Endothelial cell of umbilical vein (primary cell): ENCODE measurements around the gene CTNNB1. TPM values are rescaled to one million over a fixed set of nuclear protein-coding genes. Genes with fewer than 3 reads are reported as not detected.

Source experiments
- BruUV-seq: library from RNA; stranded (reverse); fragments of 400-500 nt; replicated peaks from 2 replicates; lab custom pipeline; 2021; lab: Mats Ljungman, UMichigan
- CTCF ChIA-PET: fragments of 300-600, 350-600 bp; sonication (Branson Sonifier 250); formaldehyde crosslinking; loops from one replicate; lab custom pipeline; 2021; ENCODE audit warnings: antibody characterized with exemption, inconsistent platforms; lab: Charles Lee
- POLR2A ChIA-PET: fragments of 300-600, 350-600 bp; sonication (Branson Sonifier 250); formaldehyde crosslinking; loops from one replicate; lab custom pipeline; 2021; ENCODE audit warnings: antibody characterized with exemption, inconsistent platforms; lab: Charles Lee
- DNase-seq: peaks from one replicate; pipeline ENCODE4 v3.0.0-alpha.2; 2011; ENCODE audit warnings: low read depth, low spot score
- FAIRE-seq: peaks from 2 replicates; lab custom pipeline; 2011; peaks lifted over from hg19 to GRCh38; lab: Jason Lieb, UNC
- H2AFZ ChIP-seq: 2 replicates; pipeline ENCODE4 v1.6.0; 2012; ENCODE audit warnings: low read depth, low read length, control low read depth, inconsistent platforms
- H3K27ac ChIP-seq: 2 replicates; pipeline ENCODE4 v1.5.1; 2011; ENCODE audit warnings: low read depth, mild to moderate bottlenecking, control low read depth, low read length, moderate library complexity; ENCODE audit not compliant: insufficient read depth
- H3K27me3 ChIP-seq, 2 experiments: 2 replicates each; pipeline versions ENCODE4 v1.6.0 to v1.6.1; 2011; ENCODE audit warnings: low read length in 2 of 2, mixed read lengths in 1 of 2; ENCODE audit not compliant: control insufficient read depth in 2 of 2, insufficient read depth in 2 of 2
- H3K36me3 ChIP-seq, 2 experiments: 2 replicates in 1 of 2; 3 replicates in 1 of 2; pipeline ENCODE4 v1.5.1; 2011; ENCODE audit warnings: low read length in 2 of 2, mild to moderate bottlenecking in 1 of 2, moderate library complexity in 1 of 2; ENCODE audit not compliant: control insufficient read depth in 2 of 2, insufficient read depth in 2 of 2; ENCODE audit errors: extremely low read depth in 1 of 2
- H3K4me1 ChIP-seq: 3 replicates; pipeline ENCODE4 v1.5.1; 2011; ENCODE audit warnings: mild to moderate bottlenecking, low read length; ENCODE audit not compliant: control insufficient read depth, insufficient read depth; ENCODE audit errors: extremely low read depth
- H3K4me2 ChIP-seq: 2 replicates; pipeline ENCODE4 v1.6.1; 2011; ENCODE audit warnings: low read length, control low read depth, mixed read lengths; ENCODE audit not compliant: insufficient read depth
- H3K4me3 ChIP-seq, 3 experiments: fragments of 200-600 bp in 1 of 3; sonication (generic), shearing (Covaris generic) in 1 of 3; replicated peaks in 1 of 3; 2 replicates each; pipeline ENCODE4 v1.5.1; 2011 to 2016; ENCODE audit warnings: control low read depth in 3 of 3, low read length in 3 of 3, mild to moderate bottlenecking in 2 of 3, inconsistent platforms in 1 of 3, low read depth in 1 of 3, moderate library complexity in 1 of 3; ENCODE audit not compliant: insufficient read depth in 1 of 3
- H3K79me2 ChIP-seq: 2 replicates; pipeline ENCODE4 v1.6.0; 2012; ENCODE audit warnings: low read length, inconsistent platforms; ENCODE audit not compliant: control insufficient read depth, insufficient read depth
- H3K9ac ChIP-seq: replicated peaks from 2 replicates; pipeline ENCODE3; 2011; ENCODE audit warnings: low read length, control low read depth; ENCODE audit not compliant: insufficient read depth; ENCODE audit errors: extremely low read depth
- H3K9me1 ChIP-seq: replicated peaks from 3 replicates; pipeline ENCODE4 v1.6.0; 2011; ENCODE audit warnings: mild to moderate bottlenecking, low read length; ENCODE audit not compliant: control insufficient read depth, insufficient read depth; ENCODE audit errors: extremely low read depth
- H3K9me3 ChIP-seq: replicated peaks from 2 replicates; pipeline ENCODE4 v1.5.1; 2012; ENCODE audit warnings: low read length, inconsistent platforms; ENCODE audit not compliant: control insufficient read depth, insufficient read depth
- H4K20me1 ChIP-seq: replicated peaks from 2 replicates; pipeline ENCODE3; 2011; ENCODE audit warnings: mild to moderate bottlenecking, low read length; ENCODE audit not compliant: control insufficient read depth, insufficient read depth; ENCODE audit errors: extremely low read depth
- FOS ChIP-seq: IDR thresholded peaks from 2 replicates; pipeline ENCODE4 v1.6.1; 2011; ENCODE audit warnings: mild to moderate bottlenecking, low read length, moderate library complexity, borderline replicate concordance; ENCODE audit not compliant: insufficient read depth
- JUN ChIP-seq: IDR thresholded peaks from 2 replicates; pipeline ENCODE4 v1.6.1; 2011; ENCODE audit warnings: borderline replicate concordance, low read depth; ENCODE audit not compliant: insufficient read length, insufficient read depth
- MYC ChIP-seq: IDR thresholded peaks from one replicate; pipeline ENCODE4 v1.6.1; 2011; ENCODE audit warnings: mild to moderate bottlenecking, low read depth, low read length
- POLR2AphosphoS5 ChIP-seq: IDR thresholded peaks from 2 replicates; pipeline ENCODE4 v1.6.1; 2012; ENCODE audit warnings: low read depth, mild to moderate bottlenecking, control low read depth, low read length, moderate library complexity; ENCODE audit not compliant: insufficient read depth
- dilution Hi-C: fragments of 300-500 bp; cut with MboI; formaldehyde crosslinking; loops from one replicate; pipeline ENCODE4 v1.15.0; 2019; ENCODE audit warnings: low sequenced_read_pairs; ENCODE audit not compliant: extremely low pct_ligation_motif_present
- intact Hi-C: fragments of 100-400 bp; cut with micrococcal nuclease; formaldehyde crosslinking; loops from one replicate; pipeline ENCODE4 v1.10.0; 2022
- polyA plus RNA-seq, 4 experiments: library from polyadenylated mRNA; depleted of rRNA in 3 of 4; stranded (reverse) in 3 of 4; unstranded in 1 of 4; fragments of >200 nt; gene quantifications; 2 replicates each; pipeline versions ENCODE4 v1.2.1 to v1.2.3, GENCODE V29; 2011 to 2012; ENCODE audit warnings: missing spikeins in 1 of 4
- total RNA-seq: library from RNA; stranded (reverse); gene quantifications from 2 replicates; pipeline ENCODE4 v1.2.3, GENCODE V29; 2021
- TF ChIP-seq, protein P1 (sequence below), 2 donors: IDR thresholded peaks; 1 replicate in 1 of 2; 2 replicates in 1 of 2; pipeline ENCODE4 v1.5.1; 2011; ENCODE audit warnings: low read length in 2 of 2, mild to moderate bottlenecking in 2 of 2, moderate library complexity in 2 of 2, control low read depth in 1 of 2, inconsistent platforms in 1 of 2, low read depth in 1 of 2; ENCODE audit not compliant: insufficient read depth in 1 of 2; ENCODE audit errors: extremely low read depth in 1 of 2
- TF ChIP-seq, protein P2 (sequence below): IDR thresholded peaks from 2 replicates; pipeline ENCODE4 v1.6.1; 2011; ENCODE audit not compliant: insufficient read depth, insufficient read length

CTNNB1 gene
- total and polyA plus RNA-seq, 2 donors (not counting 3 experiments of a cell fraction or from before 2014, with no cell fraction given): 513 to 906 TPM

DNA sequence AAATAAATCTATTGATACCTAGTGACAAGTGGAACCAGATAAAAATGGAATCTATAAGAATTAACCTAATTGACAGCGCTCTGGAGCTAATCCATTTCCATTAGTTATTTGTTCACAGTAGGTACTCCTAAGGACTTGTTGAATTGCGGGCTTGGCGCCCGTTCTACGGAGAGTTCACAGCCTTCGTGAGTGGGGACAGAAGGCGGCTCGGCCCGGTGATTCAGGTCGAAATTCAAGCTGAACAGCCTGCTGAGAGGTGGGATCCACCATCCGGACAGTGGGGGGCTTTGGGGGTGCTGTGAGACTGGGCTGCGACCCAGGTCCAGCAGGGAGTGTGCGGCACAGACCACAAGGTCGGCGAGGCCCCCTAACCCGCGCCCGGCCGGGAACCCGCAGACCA lies 779 bp upstream of the CTNNB1 start:
- Histone ChIP-seq H3K27ac (peak overlapping the region; percentile 79), H3K27me3 (peaks cover 2 to 6% of the 10 kb centered on the region in 2 experiments), H3K9ac (peak overlapping the region; percentile 93), H3K4me1 (peaks cover 12% of the 10 kb centered on the region), H4K20me1 (peaks cover 15% of the 10 kb centered on the region), H3K4me3 (peak overlapping the region; percentile 35 to 83 (median 62)), H2AFZ (peak overlapping the region; percentile 95), H3K9me1 (no peaks in the 10 kb centered on the region), H3K36me3 (no peaks in the 10 kb centered on the region), H3K4me2 (peak overlapping the region; percentile 64), H3K79me2 (peaks cover 40% of the 10 kb centered on the region), H3K9me3 (no peaks in the 10 kb centered on the region)
- FAIRE-seq (no peak), DNase-seq (peak; percentile 45)
- ChIA-PET POLR2A (interaction anchor here (1.1 to 2.7 kb wide), 6 partner anchors 9 to 614 kb away, joined by 4 to 12 read pairs (median 6); no protein-coding TSS in a partner anchor), CTCF (interaction anchor here (1.3 to 1.4 kb wide), 3 partner anchors 12 to 890 kb away, joined by 3 to 4 read pairs (median 3); no protein-coding TSS in a partner anchor)
- dilution Hi-C loops (no loop called here), intact Hi-C loops (loop anchor here (5.0 kb wide), 1 partner anchor 41 kb away; no protein-coding TSS in a partner anchor)
- no peak for TF ChIP-seq MYC
- TF ChIP-seq, protein P1, sequence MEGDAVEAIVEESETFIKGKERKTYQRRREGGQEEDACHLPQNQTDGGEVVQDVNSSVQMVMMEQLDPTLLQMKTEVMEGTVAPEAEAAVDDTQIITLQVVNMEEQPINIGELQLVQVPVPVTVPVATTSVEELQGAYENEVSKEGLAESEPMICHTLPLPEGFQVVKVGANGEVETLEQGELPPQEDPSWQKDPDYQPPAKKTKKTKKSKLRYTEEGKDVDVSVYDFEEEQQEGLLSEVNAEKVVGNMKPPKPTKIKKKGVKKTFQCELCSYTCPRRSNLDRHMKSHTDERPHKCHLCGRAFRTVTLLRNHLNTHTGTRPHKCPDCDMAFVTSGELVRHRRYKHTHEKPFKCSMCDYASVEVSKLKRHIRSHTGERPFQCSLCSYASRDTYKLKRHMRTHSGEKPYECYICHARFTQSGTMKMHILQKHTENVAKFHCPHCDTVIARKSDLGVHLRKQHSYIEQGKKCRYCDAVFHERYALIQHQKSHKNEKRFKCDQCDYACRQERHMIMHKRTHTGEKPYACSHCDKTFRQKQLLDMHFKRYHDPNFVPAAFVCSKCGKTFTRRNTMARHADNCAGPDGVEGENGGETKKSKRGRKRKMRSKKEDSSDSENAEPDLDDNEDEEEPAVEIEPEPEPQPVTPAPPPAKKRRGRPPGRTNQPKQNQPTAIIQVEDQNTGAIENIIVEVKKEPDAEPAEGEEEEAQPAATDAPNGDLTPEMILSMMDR (IDR thresholded peaks at IDR 0.05; ENCODE audit: extremely low read depth in 1 of 2, insufficient read depth in 1 of 2, low read depth in 1 of 2, low read length in 2 of 2): no peak
- no peak for TF ChIP-seq POLR2AphosphoS5
- no peak for TF ChIP-seq FOS
- TF ChIP-seq JUN: no peak
- TF ChIP-seq, protein P2, sequence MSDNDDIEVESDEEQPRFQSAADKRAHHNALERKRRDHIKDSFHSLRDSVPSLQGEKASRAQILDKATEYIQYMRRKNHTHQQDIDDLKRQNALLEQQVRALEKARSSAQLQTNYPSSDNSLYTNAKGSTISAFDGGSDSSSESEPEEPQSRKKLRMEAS: no peak
- BruUV-seq: no TSS peak
